ENCODE data around the gene RADIL.
"Not testable (repeated sequence)": the region's sequence is repeated elsewhere in the genome, so short reads cannot be mapped to it uniquely, and the experiment has no call there.

The RADIL gene

GRCh38 chr7:4893929-4894475 lies 10.5 kb upstream of the RADIL start:
- TF ChIP-seq CTCF (IDR thresholded peaks at IDR 0.05; ENCODE audit: borderline replicate concordance, control extremely low read depth, extremely low read depth, insufficient read depth, missing control alignments) = no peak
- in situ Hi-C loops (cut with MboI; ENCODE audit: low sequenced_read_pairs, unreplicated experiment) = no loop called here
- no peak for DNase-seq (ENCODE audit: low spot score)

- in situ Hi-C loops (cut with MboI; ENCODE audit: low sequenced_read_pairs, unreplicated experiment); DNase-seq (ENCODE audit: low spot score): not testable (repeated sequence)
Observed at GRCh38 chr7:4893188-4893587, 9.7 kb upstream of the RADIL start.

GRCh38 chr7:4891522-4891921 lies 8.0 kb upstream of the RADIL start:
- in situ Hi-C loops (cut with MboI; ENCODE audit: low sequenced_read_pairs, unreplicated experiment); DNase-seq (ENCODE audit: low spot score): not testable (repeated sequence)

GRCh38 chr7:4889682-4890081 lies 6.2 kb upstream of the RADIL start:
- TF ChIP-seq CTCF (IDR thresholded peaks at IDR 0.05; ENCODE audit: borderline replicate concordance, control extremely low read depth, extremely low read depth, insufficient read depth, missing control alignments) = no peak

GRCh38 chr7:4888161-4888560 lies 4.6 kb upstream of the RADIL start:
- in situ Hi-C loops (cut with MboI; ENCODE audit: low sequenced_read_pairs, unreplicated experiment) = no loop called here
- TF ChIP-seq CTCF (IDR thresholded peaks at IDR 0.05; ENCODE audit: borderline replicate concordance, control extremely low read depth, extremely low read depth, insufficient read depth, missing control alignments) = no peak
- DNase-seq (ENCODE audit: low spot score) = no peak

More at GRCh38 chr7:4889682-4890081, 6.2 kb upstream of the RADIL start:
- in situ Hi-C loops (cut with MboI; ENCODE audit: low sequenced_read_pairs, unreplicated experiment) = no loop called here
- no peak for DNase-seq (ENCODE audit: low spot score)

GRCh38 chr7:4886671-4887070 lies 3.2 kb upstream of the RADIL start:
- DNase-seq (ENCODE audit: low spot score) = no peak
- in situ Hi-C loops (cut with MboI; ENCODE audit: low sequenced_read_pairs, unreplicated experiment) = no loop called here
- no peak for TF ChIP-seq CTCF (IDR thresholded peaks at IDR 0.05; ENCODE audit: borderline replicate concordance, control extremely low read depth, extremely low read depth, insufficient read depth, missing control alignments)

GRCh38 chr7:4885317-4885807 lies 1.8 kb upstream of the RADIL start:
- in situ Hi-C loops (cut with MboI; ENCODE audit: low sequenced_read_pairs, unreplicated experiment) = no loop called here
- TF ChIP-seq CTCF (IDR thresholded peaks at IDR 0.05; ENCODE audit: borderline replicate concordance, control extremely low read depth, extremely low read depth, insufficient read depth, missing control alignments) = no peak

GRCh38 chr7:4884164-4884563 lies 648 bp upstream of the RADIL start:
- TF ChIP-seq CTCF (IDR thresholded peaks at IDR 0.05; ENCODE audit: borderline replicate concordance, control extremely low read depth, extremely low read depth, insufficient read depth, missing control alignments) = no peak
- DNase-seq (ENCODE audit: low spot score) = peak; percentile 5
- in situ Hi-C loops (cut with MboI; ENCODE audit: low sequenced_read_pairs, unreplicated experiment) = no loop called here

More at GRCh38 chr7:4885317-4885807, 1.8 kb upstream of the RADIL start:
- DNase-seq (ENCODE audit: low spot score) = no peak

All from GM13976 (cell line).